Stimulated activated CD8-positive, alpha-beta memory T cell treated with anti-CD3 and anti-CD28 coated beads, Interleukin-7, amount 100 ng/mL, for 48 hours (primary cell): ENCODE results near the gene GPR107.

Experiments
- DNase-seq, 2 donors: peaks; one replicate each; pipeline ENCODE4 v3.0.0-alpha.2; 2020; ENCODE audit warnings: low read depth in 1 of 2; ENCODE audit errors: extremely low read depth in 1 of 2

The GPR107 gene

DNA sequence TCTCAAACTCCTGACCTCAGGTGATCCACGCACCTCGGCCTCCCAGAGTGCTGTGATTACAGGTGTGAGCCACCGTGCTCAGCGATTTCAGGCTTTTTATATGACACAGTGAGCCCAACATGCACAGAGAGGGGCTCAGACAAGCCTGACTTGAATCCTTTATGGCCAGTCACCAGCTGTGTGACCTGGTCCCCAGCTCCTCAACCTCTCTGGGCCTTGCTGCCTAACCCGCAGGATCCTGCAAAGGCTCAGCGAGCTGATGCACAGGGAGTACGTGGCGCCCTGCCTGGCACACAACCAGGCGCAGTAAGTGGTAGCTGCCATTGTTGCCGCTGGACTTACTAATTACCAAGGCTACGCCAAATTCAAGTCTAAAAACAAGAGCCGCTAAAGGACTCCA lies 101.9 kb downstream of the GPR107 start:
- no peak for DNase-seq

GRCh38 chr9:130156672-130157071 lies 103.0 kb downstream of the GPR107 start:
- no peak for DNase-seq

GRCh38 chr9:130157079-130157478 lies 103.4 kb downstream of the GPR107 start:
- DNase-seq, result no peak

DNA sequence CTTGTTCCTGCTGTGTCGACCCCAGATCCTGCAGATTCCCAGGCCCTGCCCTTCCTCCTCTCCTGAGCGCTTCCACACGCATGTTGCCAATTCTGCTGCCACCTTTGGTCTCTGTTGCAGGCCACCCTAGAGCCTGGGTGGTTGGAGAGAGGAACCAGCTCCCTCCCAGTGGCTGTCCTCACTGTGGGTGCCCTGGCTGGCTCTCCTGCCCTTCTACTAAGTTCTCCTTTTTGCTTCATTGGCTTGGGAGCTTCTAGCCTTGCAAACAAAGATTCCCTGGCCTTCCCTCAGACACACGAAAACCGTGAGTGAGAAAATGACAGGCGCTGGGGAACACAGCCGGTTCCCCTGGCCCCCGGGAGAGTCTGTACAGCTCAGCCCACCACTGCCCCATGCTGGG lies 104.3 kb downstream of the GPR107 start:
- no peak for DNase-seq

DNA sequence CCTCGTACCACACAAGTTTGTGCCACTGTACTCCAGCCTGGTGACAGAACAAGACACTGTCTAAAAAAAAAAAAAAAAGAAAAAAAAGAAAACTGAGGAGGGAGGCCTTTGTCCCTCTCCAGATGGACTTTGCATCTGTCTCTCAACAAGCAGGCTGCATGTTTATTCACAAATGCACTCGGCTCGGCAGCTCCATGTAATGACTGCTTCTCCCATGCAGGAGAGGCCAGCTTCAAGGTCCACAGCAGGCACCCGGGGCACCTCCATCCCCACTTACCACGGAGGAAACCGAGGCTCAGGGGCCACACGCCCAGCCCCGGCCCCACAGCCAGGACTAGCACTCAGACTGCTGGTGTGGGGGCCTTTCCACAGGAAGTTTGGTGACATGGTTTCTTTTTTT lies 105.4 kb downstream of the GPR107 start:
- DNase-seq, result no peak

DNA sequence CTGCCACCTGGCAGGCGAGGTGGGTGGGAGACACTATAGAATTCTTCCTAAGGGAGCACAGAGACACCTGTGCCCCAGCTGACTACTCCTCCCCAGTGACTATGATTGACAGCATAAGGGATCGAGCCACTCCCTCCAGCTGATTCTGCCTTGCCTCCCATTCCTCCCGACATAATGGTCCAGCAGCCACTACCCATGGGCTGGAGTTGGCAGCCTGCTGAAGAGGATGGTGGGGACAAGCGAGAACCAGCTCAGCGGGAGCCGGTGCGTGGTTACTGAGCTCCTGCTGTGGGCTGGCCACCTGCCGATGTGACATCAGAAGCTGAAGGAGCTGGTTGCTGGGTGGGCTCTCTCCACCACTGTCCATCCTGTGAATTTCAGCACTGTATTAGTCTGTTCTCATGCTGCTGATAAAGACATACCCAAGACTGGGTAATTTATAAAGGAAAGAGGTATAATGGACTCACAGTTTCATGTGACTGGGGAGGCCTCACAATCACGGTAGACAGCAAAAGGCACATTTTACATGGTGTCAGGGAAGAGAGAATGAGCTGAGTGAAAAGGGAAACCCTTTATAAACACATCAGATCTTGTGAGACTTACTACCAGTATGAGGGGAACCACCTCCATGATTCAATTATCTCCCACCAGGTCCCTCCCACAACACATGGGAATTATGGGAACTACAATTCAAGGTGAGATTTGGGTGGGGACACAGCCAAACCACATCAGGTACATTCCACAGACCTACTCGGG lies 106.4 kb downstream of the GPR107 start:
- DNase-seq, result no peak

DNA sequence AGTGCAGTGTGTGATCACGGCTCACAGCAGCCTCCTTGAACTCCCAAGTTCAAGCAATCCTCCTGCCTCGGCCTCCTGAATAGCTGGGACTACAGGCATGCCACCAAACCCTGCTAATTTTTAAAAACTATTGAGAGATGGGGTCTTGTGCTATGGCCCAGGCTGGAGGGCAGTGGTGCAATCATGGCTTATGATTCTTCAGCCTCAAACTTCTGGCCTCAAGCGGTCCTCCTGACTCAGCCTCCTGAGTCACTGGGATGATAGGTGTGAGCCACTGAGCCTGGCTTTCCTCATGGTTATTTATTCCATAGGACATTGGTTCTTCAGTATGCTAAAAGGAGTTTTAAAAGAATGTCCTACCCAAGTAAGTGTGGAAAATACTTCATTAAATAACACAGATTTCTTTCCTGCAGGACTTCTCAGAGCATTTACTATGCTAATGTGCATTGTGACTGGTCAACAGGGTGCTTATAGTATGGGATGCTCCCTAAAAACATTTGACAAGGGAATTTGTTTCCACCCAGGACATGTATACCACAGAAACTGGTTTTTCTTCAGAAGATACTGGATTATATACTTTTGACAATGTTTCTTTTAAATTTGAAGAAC lies 107.3 kb downstream of the GPR107 start:
- DNase-seq, result no peak

DNA sequence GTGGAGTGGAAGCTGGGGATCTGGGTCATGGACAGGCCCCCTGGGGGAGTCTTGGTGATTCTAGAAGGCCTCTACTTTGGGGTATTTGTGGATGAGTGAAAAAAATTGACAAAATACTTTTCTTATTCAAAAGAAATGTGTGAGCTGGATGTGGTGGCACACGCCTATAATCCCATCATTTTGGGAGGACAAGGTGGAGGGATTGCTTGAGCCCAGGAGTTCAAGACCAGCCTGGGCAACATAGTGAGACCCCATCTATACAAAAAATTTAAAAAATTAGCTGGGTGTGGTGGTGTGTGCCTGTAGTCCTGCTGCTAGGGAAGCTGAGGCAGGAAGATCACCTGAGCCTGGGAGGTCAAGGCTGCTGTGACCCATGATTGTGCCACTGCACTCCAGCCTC lies 111.9 kb downstream of the GPR107 start:
- DNase-seq, result no peak

DNA sequence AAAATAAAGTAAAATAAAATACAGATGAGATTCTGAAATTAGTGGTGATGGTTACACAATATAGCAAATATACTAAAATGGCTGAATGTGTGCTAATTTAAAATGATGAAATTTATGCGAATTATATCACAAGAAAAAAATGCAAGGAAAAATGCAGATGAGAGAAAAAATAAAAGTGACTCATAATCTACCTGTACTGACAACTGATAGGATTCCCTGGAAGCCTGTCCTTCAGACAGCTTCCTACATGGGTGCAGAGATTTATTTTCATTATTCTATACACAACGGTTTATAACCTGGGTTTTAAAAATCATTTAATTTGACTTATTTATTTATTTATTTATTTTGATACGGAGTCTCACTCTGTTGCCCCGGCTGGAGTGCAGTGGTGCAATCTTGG lies 112.7 kb downstream of the GPR107 start:
- no peak for DNase-seq

GRCh38 chr9:130167927-130168326 lies 114.2 kb downstream of the GPR107 start:
- DNase-seq, result no peak

DNA sequence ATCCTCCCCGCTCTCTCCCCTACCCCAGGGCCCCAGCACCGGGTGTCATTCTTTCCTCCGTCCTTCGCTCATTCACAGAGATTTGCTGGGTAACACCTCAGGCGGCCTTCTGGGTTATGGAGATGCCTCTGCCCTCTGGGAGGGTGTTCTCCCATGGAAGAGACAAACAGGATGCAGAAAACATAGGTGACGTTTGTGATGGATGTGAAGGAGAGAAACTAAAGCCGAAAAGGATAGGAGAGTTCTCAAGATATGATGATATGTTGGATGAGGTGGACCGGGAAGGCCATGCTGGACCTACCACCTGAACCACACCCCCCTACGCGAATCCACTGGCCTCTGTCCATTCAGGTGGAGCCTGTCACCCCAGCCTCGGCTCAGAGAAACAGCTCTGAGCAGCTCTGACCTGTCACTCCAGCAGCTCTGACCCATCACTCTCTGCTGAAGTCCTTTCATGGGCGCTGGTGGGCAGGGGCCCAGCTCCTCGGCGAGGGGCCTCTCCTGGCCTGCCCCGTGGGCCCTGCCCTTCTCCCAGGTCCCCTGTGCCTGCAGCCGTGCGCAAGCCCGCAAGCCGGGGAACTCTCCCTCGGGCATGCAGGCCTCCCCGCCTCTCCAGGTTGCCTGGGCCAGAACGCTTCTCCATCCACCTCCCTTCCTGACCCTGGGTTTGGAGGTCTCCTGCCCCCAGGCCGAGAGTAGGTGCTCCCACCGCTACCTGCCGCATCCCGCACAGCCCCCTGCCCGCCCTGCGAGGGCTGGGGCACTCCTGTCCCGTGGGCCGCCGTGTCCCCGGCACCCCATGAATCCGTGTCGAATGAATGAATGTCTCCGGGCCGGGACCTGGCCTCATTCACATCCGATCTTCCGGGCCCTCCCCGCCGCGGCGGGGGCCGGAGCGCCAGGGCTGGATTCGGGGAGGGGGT lies 117.8 kb downstream of the GPR107 start:
- no peak for DNase-seq

DNA sequence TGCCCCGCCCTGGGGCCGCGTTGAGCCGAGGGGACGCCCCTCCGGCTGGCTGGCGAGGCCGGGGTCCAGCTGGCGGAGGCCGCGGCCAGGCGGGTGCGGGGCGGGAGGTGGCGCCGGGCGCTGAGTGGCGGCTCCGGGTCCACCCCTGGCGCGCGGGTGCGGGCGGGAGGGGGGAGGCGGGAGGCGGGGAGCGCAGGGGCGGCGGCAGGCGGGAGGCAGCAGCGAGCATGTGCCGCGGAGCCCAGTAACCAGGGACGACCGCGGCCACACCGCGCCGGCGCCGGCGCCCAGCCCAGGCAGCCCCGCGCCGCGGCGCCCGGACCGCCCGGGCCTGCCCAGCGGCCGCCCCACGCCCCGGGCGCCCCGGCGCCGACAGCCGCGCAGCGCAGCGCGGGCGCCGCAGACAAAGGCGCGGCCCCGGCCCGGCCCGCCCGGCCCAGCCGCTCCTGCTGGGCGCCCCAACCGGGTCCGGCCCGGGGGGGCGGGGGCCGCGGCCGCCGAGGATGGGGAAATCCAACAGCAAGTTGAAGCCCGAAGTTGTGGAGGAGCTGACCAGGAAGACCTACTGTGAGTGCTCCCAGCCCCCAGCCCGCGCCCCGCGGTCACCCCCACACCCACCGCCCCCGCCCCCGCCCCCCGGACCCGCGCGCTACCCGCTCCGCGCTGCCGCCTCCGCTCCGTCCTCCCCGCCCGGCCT lies 118.6 kb downstream of the GPR107 start, which contains the start of gene NCS1:
TSS of gene NCS1 (plus strand) at position 244 of the 697 bp plus-strand sequence. CDS start at position 504, 260 bp downstream.
- peak; percentile 26 to 31 for DNase-seq

DNA sequence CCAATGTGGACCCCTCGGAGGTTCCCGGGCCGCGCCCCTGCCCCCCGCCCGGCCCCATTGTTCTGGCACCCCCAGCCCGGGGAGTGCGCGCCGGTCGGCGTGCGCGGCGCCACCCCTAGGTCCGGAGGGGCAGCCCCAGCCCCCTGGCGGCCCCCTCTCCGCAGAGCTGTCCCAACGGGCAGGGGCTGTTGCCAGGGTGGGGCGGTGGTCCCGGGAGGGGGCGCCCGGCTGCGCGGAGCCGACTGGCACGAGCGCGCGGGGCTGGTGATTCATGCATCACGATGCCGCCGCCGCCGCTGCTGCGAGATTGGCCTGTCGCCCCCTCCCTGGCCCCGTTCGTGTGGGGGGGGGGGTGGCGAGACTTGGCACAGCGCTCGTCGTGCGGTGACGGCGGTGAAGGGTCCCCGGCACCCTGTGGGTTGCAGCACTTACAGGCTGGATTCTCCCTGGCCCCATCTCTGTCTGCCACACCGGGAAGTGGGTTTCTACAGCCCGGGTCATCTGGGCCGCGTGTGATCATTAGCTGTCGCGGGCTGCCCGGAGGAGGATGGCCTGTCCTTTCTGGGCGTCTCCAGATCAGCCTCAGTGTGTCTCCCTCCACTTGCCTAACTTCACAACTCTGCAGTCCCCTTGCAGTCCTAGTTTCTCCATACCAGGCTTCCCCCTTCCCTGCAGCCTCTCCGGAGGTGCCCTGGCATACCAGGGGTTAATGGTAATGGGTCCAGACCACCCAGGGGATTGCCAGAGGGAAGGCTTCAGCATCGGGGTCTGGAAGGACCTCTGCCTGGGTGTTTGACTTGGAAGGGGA lies 119.4 kb downstream of the GPR107 start:
- DNase-seq, result peak in 1 of 2 donors; percentile 11

- DNase-seq, result no peak
Measured at GRCh38 chr9:130173666-130173983, 119.9 kb downstream of the GPR107 start.

DNA sequence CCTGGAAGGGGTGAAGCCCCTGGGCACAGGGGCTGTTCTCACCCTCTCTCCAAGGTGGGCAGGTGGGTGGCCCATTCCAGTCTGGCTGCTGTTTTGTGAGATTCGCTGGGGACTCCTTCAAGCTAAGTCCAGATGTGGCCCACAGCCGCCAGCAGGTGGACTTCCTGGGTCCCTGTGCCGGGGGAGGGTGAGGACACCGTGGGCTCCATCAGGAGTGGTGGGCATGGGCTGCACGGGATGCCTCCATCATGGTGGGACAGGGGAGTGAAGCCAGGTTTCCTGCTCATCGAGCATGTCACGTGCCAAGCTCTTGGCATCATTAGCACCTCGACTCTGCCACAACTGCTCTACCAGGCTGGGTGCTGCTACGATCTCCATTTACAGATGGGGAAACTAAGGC lies 120.3 kb downstream of the GPR107 start:
- DNase-seq, result no peak

GRCh38 chr9:130174920-130175321 lies 121.2 kb downstream of the GPR107 start:
- no peak for DNase-seq

DNA sequence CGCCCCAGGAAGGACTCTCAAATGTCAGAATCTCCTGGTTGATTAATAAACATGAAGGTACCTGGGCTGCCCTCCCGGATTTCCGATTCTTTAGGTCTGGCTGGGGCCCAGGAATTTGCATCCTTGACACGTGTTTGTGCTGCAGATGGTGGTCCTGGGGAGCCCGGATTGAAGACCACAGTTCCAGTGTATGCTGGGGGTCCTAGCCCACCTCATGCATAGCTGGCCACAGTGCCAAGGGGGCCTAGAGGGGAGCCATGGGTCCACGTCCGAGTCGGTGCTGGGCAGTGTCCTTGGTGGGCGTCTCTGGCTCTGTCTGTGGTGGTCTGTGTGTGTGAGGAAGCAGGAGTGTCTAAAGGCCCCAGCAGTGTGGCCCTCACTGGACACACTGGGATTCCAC lies 121.6 kb downstream of the GPR107 start:
- no peak for DNase-seq

- no peak for DNase-seq
Measured at GRCh38 chr9:130176760-130177159, 123.1 kb downstream of the GPR107 start.

DNA sequence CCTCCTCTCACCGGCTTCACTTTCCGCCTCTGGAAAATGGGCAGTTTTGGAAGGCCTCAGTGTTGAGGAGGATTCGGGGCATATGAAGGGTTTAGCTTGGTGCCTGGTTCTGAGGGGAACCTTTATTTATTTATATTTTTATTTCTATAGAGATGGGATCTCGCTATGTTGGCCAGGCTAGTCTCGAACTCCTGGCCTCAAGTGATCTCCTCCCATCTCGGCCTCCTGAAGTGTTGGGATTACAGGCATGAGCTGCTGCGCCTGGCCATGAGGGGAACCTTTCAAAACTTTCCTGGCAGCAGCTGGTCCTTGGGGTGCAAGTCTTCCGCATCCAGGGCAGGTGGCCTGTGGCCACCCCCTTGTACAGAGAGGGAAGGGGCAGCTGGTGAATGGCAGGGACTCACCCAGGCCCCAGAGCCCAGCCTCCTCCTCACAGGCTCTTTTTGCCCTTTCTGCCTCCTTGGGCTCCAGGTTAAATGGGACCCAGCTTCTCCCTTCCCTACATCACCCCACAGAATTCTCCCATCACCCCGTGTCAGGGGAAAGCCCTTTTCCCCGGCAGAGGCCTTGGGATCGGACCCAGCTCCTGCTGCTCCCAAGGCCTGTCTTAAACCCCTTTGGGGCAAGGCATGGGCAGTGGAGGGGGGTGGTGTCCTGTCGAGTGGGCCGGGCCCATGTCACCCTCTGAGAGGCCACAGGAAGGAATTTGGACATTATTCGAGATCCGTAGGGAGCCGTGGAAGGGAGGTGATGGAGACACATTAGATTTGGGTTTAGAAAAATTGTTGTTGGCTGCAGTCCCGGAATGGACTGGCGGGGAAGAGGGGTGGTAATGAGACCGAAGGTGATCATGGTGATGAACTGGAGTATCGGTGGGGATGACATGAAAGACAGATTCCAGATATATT lies 124.4 kb downstream of the GPR107 start:
- no peak for DNase-seq
